ENCODE measurements around the gene PTPRK. TPM values are rescaled to one million over a fixed set of nuclear protein-coding genes. Genes with fewer than 3 reads are reported as not detected.

Gene PTPRK
- total RNA-seq, 4 donors from 2014 or later: 88.0 to 187 (median 136) TPM

GRCh38 chr6:128403618-128404444, 116.6 kb downstream of the PTPRK start:
- peaks cover 0 to 17% (median 4%) of the 10 kb centered on the region in 4 donors for H3K4me1 ChIP-seq
- no peak overlapping the region for H3K27ac ChIP-seq
- H3K36me3 ChIP-seq: no peaks in the 10 kb centered on the region
- H3K9me3 ChIP-seq: no peaks in the 10 kb centered on the region
- intact Hi-C loops (cut with DNase I; ENCODE audit: low total_unique reads) (no loop called here), in situ Hi-C loops (cut with MboI; ENCODE audit: low pct_ligation_motif_present in 1 of 4, low pct_unique_long_range_greater_than_20kb in 1 of 4, low sequenced_read_pairs in 3 of 4) (no loop called here)
- H3K4me3 ChIP-seq: no peak overlapping the region
- no peaks in the 10 kb centered on the region for H3K27me3 ChIP-seq
- no peak for TF ChIP-seq CTCF (IDR thresholded peaks at IDR 0.05)
- WGBS, 2 donors (ENCODE audit: low coverage in 1 of 2): 83 to 86% methylated on average over 4 of the region's 4 CpGs
- no peak for DNase-seq

GRCh38 chr6:128400875-128401274, 119.5 kb downstream of the PTPRK start:
- 78 to 94% methylated on average over 2 to 4 of the region's 4 CpGs for WGBS, 2 donors (ENCODE audit: low coverage in 1 of 2)
- no peak for TF ChIP-seq EP300 (IDR thresholded peaks at IDR 0.05; ENCODE audit: low read depth)
- no peak for TF ChIP-seq POLR2A (IDR thresholded peaks at IDR 0.05)
- TF ChIP-seq CTCF (IDR thresholded peaks at IDR 0.05): no peak
- no peak for TF ChIP-seq POLR2AphosphoS5 (IDR thresholded peaks at IDR 0.05)
- Histone ChIP-seq H3K27ac (no peak overlapping the region), H3K4me3 (no peak overlapping the region), H3K9me3 (no peaks in the 10 kb centered on the region), H3K4me1 (peaks cover 0 to 5% (median 0%) of the 10 kb centered on the region in 4 donors), H3K36me3 (no peaks in the 10 kb centered on the region), H3K27me3 (no peaks in the 10 kb centered on the region)
- DNase-seq: no peak
- intact Hi-C loops (cut with DNase I; ENCODE audit: low total_unique reads): no loop called here
- in situ Hi-C loops (cut with MboI; ENCODE audit: low pct_ligation_motif_present in 1 of 4, low pct_unique_long_range_greater_than_20kb in 1 of 4, low sequenced_read_pairs in 3 of 4): no loop called here

- Histone ChIP-seq H3K27ac (no peak overlapping the region), H3K4me3 (no peak overlapping the region), H3K9me3 (no peaks in the 10 kb centered on the region), H3K4me1 (no peaks in the 10 kb centered on the region), H3K27me3 (no peaks in the 10 kb centered on the region), H3K36me3 (no peaks in the 10 kb centered on the region)
- in situ Hi-C loops (cut with MboI; ENCODE audit: low pct_ligation_motif_present in 1 of 4, low pct_unique_long_range_greater_than_20kb in 1 of 4, low sequenced_read_pairs in 3 of 4) (no loop called here), intact Hi-C loops (cut with DNase I; ENCODE audit: low total_unique reads) (no loop called here)
- 92 to 95% methylated on average over 7 to 9 of the region's 9 CpGs for WGBS, 2 donors (ENCODE audit: low coverage in 1 of 2)
- TF ChIP-seq CTCF (IDR thresholded peaks at IDR 0.05) (no peak), POLR2A (IDR thresholded peaks at IDR 0.05) (no peak), POLR2AphosphoS5 (IDR thresholded peaks at IDR 0.05) (no peak), EP300 (IDR thresholded peaks at IDR 0.05; ENCODE audit: low read depth) (no peak)
- DNase-seq: no peak
Measured at GRCh38 chr6:128397996-128398395, 122.4 kb downstream of the PTPRK start.

- Histone ChIP-seq H3K4me1 (no peaks in the 10 kb centered on the region), H3K27me3 (no peaks in the 10 kb centered on the region), H3K27ac (no peak overlapping the region), H3K4me3 (no peak overlapping the region), H3K9me3 (no peaks in the 10 kb centered on the region), H3K36me3 (no peaks in the 10 kb centered on the region)
- DNase-seq: no peak
- intact Hi-C loops (cut with DNase I; ENCODE audit: low total_unique reads) (no loop called here), in situ Hi-C loops (cut with MboI; ENCODE audit: low pct_ligation_motif_present in 1 of 4, low pct_unique_long_range_greater_than_20kb in 1 of 4, low sequenced_read_pairs in 3 of 4) (no loop called here)
- WGBS, 2 donors (ENCODE audit: low coverage in 1 of 2): 80 to 95% methylated on average over 3 of the region's 3 CpGs
- TF ChIP-seq EP300 (IDR thresholded peaks at IDR 0.05; ENCODE audit: low read depth) (no peak), POLR2A (IDR thresholded peaks at IDR 0.05) (no peak)
Measured at GRCh38 chr6:128395596-128395995, 124.8 kb downstream of the PTPRK start.

- Histone ChIP-seq H3K27ac (no peak overlapping the region), H3K27me3 (no peaks in the 10 kb centered on the region), H3K36me3 (no peaks in the 10 kb centered on the region), H3K4me3 (no peak overlapping the region), H3K4me1 (peaks cover 0 to under 1% (median 0%) of the 10 kb centered on the region in 4 donors), H3K9me3 (no peaks in the 10 kb centered on the region)
- WGBS, 2 donors (ENCODE audit: low coverage in 1 of 2): 83% methylated on average over 3 of the region's 3 CpGs
- TF ChIP-seq POLR2A (IDR thresholded peaks at IDR 0.05) (no peak), EP300 (IDR thresholded peaks at IDR 0.05; ENCODE audit: low read depth) (no peak), POLR2AphosphoS5 (IDR thresholded peaks at IDR 0.05) (no peak), CTCF (IDR thresholded peaks at IDR 0.05) (no peak)
- in situ Hi-C loops (cut with MboI; ENCODE audit: low pct_ligation_motif_present in 1 of 4, low pct_unique_long_range_greater_than_20kb in 1 of 4, low sequenced_read_pairs in 3 of 4): no loop called here
- intact Hi-C loops (cut with DNase I; ENCODE audit: low total_unique reads): no loop called here
- DNase-seq: no peak
Measured at GRCh38 chr6:128395188-128395587, 125.2 kb downstream of the PTPRK start.

Data from transverse colon (tissue), 4 donors.